ENCODE results near the gene C4B. TPM values are rescaled to one million over a fixed set of nuclear protein-coding genes. Genes with fewer than 3 reads are reported as not detected.
"Not testable (repeated sequence)": the region's sequence is repeated elsewhere in the genome, so short reads cannot be mapped to it uniquely, and the experiment has no call there.

Gene C4B
- total and polyA plus RNA-seq, 2 donors (not counting 1 experiment from before 2014, with no cell fraction given), result 16.2 to 19.0 TPM

DNA sequence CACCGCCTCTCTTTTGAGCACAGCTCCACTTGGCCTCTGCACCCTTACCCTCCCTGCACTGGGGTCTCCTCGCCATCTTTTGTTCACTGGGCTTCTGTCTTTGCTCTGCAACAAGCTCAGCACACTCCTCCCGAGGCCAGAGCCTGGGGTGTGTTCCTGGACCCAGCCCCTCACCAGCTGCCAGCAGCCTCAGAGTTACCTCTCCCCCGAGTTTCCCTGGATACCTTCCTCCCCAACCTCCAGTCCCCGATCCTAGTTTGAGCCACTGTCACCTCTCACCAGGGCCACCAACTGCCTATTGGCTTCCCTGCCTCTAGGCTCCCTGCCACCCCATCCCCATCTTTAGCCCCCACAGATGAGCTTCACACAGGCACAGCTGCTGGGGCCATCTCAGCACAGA lies 36.0 kb downstream of the C4B start:
- Histone ChIP-seq H3K27me3 (ENCODE audit: control insufficient read depth, insufficient read depth, low read length) (peaks cover 3% of the 10 kb centered on the region), H3K4me3 (replicated peaks in 1 of 4; ENCODE audit: control extremely low read depth in 1 of 4, insufficient read depth in 1 of 4, low read depth in 3 of 4, low read length in 4 of 4) (no peak overlapping the region), H3K4me2 (ENCODE audit: extremely low read depth, insufficient read depth, low read length) (no peak overlapping the region), H3K4me1 (ENCODE audit: control insufficient read depth, extremely low read depth, insufficient read depth, low read length) (peaks cover 23% of the 10 kb centered on the region), H4K20me1 (ENCODE audit: control insufficient read depth, extremely low read depth, insufficient read depth, low read length) (no peaks in the 10 kb centered on the region), H3K9ac (ENCODE audit: insufficient read depth, low read length) (no peak overlapping the region), H3K27ac (ENCODE audit: insufficient read depth, low read length) (no peak overlapping the region), H3K9me3 (ENCODE audit: control insufficient read depth, insufficient read depth, low read depth, low read length) (no peaks in the 10 kb centered on the region), H3K36me3 (ENCODE audit: control insufficient read depth, insufficient read depth, low read length) (peaks cover 3% of the 10 kb centered on the region), H2AFZ (ENCODE audit: low read length) (no peak overlapping the region), H3K79me2 (ENCODE audit: control insufficient read depth, insufficient read depth, low read length) (no peaks in the 10 kb centered on the region)
- TF ChIP-seq, protein P1, sequence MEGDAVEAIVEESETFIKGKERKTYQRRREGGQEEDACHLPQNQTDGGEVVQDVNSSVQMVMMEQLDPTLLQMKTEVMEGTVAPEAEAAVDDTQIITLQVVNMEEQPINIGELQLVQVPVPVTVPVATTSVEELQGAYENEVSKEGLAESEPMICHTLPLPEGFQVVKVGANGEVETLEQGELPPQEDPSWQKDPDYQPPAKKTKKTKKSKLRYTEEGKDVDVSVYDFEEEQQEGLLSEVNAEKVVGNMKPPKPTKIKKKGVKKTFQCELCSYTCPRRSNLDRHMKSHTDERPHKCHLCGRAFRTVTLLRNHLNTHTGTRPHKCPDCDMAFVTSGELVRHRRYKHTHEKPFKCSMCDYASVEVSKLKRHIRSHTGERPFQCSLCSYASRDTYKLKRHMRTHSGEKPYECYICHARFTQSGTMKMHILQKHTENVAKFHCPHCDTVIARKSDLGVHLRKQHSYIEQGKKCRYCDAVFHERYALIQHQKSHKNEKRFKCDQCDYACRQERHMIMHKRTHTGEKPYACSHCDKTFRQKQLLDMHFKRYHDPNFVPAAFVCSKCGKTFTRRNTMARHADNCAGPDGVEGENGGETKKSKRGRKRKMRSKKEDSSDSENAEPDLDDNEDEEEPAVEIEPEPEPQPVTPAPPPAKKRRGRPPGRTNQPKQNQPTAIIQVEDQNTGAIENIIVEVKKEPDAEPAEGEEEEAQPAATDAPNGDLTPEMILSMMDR (conservative IDR thresholded peaks at IDR 0.05 in 1 of 2, IDR thresholded peaks at IDR 0.05 in 1 of 2; ENCODE audit: low read depth in 1 of 2, low read length in 2 of 2), result no peak
- TF ChIP-seq EZH2 (IDR thresholded peaks at IDR 0.05; ENCODE audit: low read length, missing control alignments), result no peak
- no peak for DNase-seq (ENCODE audit: low read depth in 2 of 2)

GRCh38 chr6:32052626-32053025 lies 38.0 kb downstream of the C4B start:
- DNase-seq (ENCODE audit: low read depth in 2 of 2); H3K9ac ChIP-seq (ENCODE audit: insufficient read depth, low read length); H3K79me2 ChIP-seq (ENCODE audit: control insufficient read depth, insufficient read depth, low read length); H2AFZ ChIP-seq (ENCODE audit: low read length); H3K4me2 ChIP-seq (ENCODE audit: extremely low read depth, insufficient read depth, low read length); H3K4me1 ChIP-seq (ENCODE audit: control insufficient read depth, extremely low read depth, insufficient read depth, low read length); H3K27ac ChIP-seq (ENCODE audit: insufficient read depth, low read length); H3K9me3 ChIP-seq (ENCODE audit: control insufficient read depth, insufficient read depth, low read depth, low read length); H3K36me3 ChIP-seq (ENCODE audit: control insufficient read depth, insufficient read depth, low read length); H3K4me3 ChIP-seq (replicated peaks in 1 of 4; ENCODE audit: control extremely low read depth in 1 of 4, insufficient read depth in 1 of 4, low read depth in 3 of 4, low read length in 4 of 4); H4K20me1 ChIP-seq (ENCODE audit: control insufficient read depth, extremely low read depth, insufficient read depth, low read length); H3K27me3 ChIP-seq (ENCODE audit: control insufficient read depth, insufficient read depth, low read length): not testable (repeated sequence)

DNA sequence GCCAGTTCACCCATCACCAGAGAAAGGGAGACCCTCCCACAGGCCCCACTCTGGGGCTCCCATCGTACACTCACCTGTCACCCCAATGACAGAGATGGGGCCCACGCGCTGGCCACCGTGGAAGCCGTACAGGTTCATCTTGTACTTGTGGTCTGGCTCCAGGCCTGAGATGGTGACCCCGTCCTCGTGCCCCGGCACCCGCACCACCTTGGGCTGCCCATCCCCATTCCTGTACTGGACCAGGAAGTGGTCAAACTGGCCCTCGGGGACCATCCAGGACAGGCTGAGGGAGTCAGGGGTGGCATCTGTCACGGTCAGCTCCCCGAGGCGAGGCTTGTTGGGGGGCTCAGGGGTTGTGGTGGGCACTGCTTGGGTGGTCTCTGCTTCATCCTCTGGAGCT lies 38.7 kb downstream of the C4B start:
- H3K27me3 ChIP-seq (ENCODE audit: control insufficient read depth, insufficient read depth, low read length); H3K4me1 ChIP-seq (ENCODE audit: control insufficient read depth, extremely low read depth, insufficient read depth, low read length); H3K79me2 ChIP-seq (ENCODE audit: control insufficient read depth, insufficient read depth, low read length); H3K9me3 ChIP-seq (ENCODE audit: control insufficient read depth, insufficient read depth, low read depth, low read length); H3K36me3 ChIP-seq (ENCODE audit: control insufficient read depth, insufficient read depth, low read length); H3K4me2 ChIP-seq (ENCODE audit: extremely low read depth, insufficient read depth, low read length); H3K9ac ChIP-seq (ENCODE audit: insufficient read depth, low read length); H4K20me1 ChIP-seq (ENCODE audit: control insufficient read depth, extremely low read depth, insufficient read depth, low read length); DNase-seq (ENCODE audit: low read depth in 2 of 2); H3K4me3 ChIP-seq (replicated peaks in 1 of 4; ENCODE audit: control extremely low read depth in 1 of 4, insufficient read depth in 1 of 4, low read depth in 3 of 4, low read length in 4 of 4); H2AFZ ChIP-seq (ENCODE audit: low read length); H3K27ac ChIP-seq (ENCODE audit: insufficient read depth, low read length): not testable (repeated sequence)

DNA sequence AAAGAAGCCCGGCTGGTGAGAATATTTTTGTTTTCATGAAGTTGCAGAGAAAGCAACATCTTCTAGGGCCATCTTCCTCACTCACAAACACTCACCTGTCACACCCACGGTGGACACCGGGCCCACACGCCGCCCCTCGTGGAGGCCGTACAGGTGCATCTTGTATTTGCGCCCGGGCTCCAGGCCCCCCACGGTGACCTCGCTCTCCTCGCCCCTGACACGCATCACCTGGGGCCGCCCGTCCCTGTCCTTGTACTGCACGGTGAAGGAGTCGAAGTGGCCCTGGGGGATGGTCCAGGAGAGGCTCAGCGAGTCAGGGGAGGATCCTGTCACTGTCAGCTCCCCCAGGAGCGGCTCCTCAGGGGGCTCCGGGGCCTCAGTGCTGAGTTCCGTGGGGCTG lies 41.2 kb downstream of the C4B start:
- H3K4me2 ChIP-seq (ENCODE audit: extremely low read depth, insufficient read depth, low read length); DNase-seq (ENCODE audit: low read depth in 2 of 2); H3K27me3 ChIP-seq (ENCODE audit: control insufficient read depth, insufficient read depth, low read length): not testable (repeated sequence)

More for the DNA sequence above, 41.2 kb downstream of the C4B start:
- not testable (repeated sequence) for H3K4me1 ChIP-seq (ENCODE audit: control insufficient read depth, extremely low read depth, insufficient read depth, low read length); H3K36me3 ChIP-seq (ENCODE audit: control insufficient read depth, insufficient read depth, low read length); H4K20me1 ChIP-seq (ENCODE audit: control insufficient read depth, extremely low read depth, insufficient read depth, low read length); H2AFZ ChIP-seq (ENCODE audit: low read length); H3K27ac ChIP-seq (ENCODE audit: insufficient read depth, low read length); H3K79me2 ChIP-seq (ENCODE audit: control insufficient read depth, insufficient read depth, low read length); H3K9me3 ChIP-seq (ENCODE audit: control insufficient read depth, insufficient read depth, low read depth, low read length); H3K9ac ChIP-seq (ENCODE audit: insufficient read depth, low read length); H3K4me3 ChIP-seq (replicated peaks in 1 of 4; ENCODE audit: control extremely low read depth in 1 of 4, insufficient read depth in 1 of 4, low read depth in 3 of 4, low read length in 4 of 4)

Measured in fibroblast of lung (primary cell).